SH-SY5Y (cell line): Measurements from ENCODE around the gene CLASP1.

Source experiments
- GATA2 ChIP-seq: IDR thresholded peaks from 2 replicates; pipeline ENCODE4 v1.6.1; 2011; ENCODE audit warnings: mild to moderate bottlenecking, low read depth, low read length
- GATA3 ChIP-seq: IDR thresholded peaks from 2 replicates; pipeline ENCODE4 v1.6.1; 2011; ENCODE audit warnings: low read depth, mild to moderate bottlenecking, low read length, moderate library complexity

Gene CLASP1

DNA sequence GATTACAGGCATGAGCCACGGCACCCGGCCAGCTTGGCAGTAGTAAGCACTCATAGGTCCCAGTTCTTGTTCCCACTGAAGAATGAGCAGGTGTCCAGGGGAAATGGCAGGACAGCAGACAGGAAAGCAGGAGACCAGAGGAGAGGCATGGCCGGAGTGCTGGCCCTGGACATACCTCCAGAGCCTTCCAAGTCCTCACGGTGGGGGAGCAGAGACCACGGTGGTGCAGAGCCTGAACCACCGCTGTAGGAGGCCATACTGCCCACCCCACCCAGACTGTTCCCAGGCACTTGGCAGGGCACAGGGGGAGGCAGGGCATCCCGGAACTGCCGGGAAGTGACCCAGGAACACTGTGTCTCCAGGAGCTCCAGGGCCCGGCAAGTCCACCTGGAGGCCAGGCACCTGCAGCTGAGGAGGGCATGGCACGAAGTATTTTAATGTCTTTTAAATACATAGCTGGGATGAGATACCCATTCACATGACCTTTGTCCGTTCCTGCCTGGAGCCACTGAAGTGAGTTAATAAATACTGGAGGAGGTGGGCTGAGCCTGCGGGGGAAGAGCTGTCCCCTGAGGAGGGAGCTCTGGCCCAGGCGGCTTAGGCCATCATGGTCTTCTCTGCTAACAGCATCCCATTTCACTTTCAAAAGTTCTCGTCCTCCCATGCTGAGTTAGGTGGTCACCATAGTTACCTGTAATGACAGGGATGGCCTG lies 314.5 kb downstream of the CLASP1 start:
- no peak for TF ChIP-seq GATA2
- TF ChIP-seq GATA3: no peak

DNA sequence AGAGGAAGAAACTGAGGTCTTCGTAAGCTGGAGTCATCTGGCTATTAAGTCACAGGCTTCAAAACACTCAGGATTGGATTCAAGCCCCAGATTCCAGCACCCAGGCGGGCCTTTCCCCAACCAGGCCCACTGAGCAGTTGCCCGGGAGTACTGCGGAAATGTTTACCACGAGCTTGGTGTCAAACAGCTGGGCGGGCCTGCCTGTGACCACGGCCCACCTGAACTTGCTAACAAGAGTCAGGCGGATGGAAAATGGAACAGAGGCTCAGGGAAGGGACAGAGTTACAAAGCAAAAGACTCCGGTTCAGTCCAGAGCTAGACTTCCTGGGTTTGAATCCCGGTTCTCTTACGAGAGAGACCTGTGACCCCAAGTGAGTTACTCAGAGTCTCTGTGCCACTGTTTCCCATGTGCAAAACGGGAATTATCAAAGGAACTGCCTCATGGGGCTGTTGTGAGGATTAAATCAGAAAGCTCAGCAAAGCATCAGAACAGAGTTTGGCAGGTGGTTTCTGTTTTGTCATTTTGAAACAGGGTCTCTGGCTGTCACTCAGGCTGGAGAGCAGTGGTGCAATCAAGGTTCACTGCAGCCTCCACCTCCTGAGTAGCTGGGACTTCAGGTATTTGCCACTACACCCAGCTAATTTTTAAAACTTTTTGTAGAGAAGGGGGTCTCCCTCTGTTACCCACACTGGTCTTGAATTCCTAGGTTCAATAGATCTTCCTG lies 315.3 kb downstream of the CLASP1 start:
- no peak for TF ChIP-seq GATA2
- no peak for TF ChIP-seq GATA3

DNA sequence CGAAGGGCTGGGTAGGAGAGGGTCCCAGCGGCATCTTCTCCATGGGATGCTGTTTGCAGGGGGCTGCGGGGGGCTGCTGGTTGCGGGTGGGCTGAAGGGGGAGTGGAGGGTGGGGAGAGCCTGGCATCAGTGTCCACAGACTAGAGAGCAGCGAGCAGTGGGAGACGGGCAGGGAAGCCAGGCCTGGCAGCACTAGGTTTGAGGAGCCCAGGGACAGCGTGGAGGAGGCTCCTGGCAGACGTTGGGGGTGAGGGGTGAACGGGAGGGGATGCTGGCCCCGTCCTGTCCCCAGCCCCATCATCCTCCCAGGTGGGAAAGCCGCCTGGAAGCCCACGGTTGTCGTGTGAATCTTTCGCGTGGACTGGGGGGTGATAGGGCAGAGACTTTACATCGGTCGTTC lies 316.0 kb downstream of the CLASP1 start:
- TF ChIP-seq GATA2: no peak
- no peak for TF ChIP-seq GATA3

DNA sequence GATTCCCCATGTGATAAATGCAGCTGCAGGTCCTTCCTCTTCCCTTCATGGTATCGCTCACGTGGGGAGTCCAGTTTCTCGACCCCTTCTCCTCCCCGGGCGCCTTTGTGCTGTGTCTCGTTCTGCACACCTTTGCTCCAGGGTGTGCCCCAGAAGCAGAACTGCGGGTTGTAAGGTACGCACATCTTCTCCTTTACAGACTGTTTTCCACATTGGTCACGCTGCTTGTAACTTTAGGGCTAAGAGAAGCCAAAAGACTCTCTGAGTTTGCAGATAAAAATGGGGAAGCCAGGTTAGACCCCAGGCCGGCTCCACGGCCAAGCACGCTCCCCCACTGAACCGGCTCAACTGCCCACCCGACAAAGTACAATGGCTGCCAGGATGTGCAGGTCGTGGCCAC lies 318.3 kb downstream of the CLASP1 start:
- no peak for TF ChIP-seq GATA3
- TF ChIP-seq GATA2: no peak

DNA sequence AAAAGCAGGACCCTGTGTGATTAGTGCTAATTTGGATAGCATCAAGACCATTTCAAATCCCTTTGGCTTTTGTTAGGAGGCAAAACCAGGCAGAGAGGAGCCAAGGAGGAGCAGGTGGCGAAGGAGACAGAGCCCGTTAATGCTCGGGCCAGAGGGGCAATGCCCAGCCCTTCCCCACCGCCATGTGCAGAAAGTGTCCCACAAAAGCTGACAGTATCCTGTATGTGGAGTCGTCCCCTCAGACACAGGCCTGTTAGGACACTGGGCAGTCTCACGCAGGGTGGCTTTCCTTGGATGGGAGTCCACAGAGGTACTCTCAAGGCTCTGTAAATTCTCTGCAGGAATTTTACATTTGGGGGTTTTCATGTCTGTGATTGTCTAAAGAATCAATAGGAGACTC lies 319.5 kb downstream of the CLASP1 start:
- TF ChIP-seq GATA3 (no peak), GATA2 (no peak)

DNA sequence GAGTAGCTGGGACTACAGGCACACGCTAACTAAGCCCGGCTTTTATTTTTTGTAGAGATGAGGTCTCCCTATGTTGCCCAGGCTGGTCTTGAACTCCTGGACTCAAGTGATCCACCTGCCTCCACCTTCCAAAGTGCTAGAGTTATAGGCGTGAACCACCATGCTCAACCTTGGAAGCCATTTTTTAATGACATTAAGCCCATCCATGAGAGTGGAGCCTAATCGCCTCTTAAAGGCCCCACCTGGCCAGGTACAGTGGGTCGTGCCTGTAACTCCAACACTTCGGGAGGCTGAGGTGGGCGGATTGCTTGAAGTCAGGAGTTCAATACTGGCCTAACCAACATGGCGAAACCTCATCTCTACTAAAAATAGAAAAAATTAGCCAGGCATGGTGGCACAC lies 322.6 kb downstream of the CLASP1 start:
- TF ChIP-seq GATA2 (no peak), GATA3 (no peak)

DNA sequence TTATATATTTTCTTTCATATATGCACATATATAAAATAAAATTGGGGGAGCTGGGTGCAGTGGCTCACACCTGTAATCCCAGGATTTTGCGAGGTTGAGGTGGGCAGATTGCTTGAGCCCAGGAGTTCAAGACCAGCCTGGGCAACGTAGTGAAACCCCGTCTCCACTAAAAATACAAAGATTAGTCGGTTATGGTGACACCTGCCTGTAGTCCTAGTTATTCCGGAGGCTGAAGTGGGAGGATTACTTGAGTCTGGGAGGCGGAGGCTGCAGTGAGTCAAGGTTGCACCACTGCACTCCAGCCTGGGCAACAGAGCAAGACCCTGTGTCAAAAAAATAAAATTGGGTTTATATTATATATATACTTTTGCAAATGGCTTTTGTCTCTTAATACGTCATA lies 324.7 kb downstream of the CLASP1 start:
- TF ChIP-seq GATA2: no peak
- no peak for TF ChIP-seq GATA3

DNA sequence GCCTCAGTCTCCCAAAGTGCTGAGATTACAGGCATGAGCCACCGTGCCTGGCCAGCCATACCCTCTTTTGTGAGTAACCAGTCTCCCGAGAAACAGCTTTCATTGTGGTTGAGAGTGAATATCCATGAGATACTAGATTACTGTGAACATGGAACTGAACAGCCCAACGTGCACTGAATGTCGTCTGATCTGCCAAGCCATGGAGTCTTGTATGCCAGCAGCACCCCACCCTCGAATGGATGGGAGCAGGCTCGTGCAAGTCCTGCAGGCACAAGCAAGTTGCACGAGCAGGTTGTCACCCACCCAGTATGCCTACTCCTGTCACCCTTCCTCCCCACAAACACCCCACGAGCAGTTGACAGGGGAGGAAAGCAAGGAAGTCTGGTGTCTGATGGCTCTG lies 327.8 kb downstream of the CLASP1 start:
- no peak for TF ChIP-seq GATA3
- TF ChIP-seq GATA2: no peak

DNA sequence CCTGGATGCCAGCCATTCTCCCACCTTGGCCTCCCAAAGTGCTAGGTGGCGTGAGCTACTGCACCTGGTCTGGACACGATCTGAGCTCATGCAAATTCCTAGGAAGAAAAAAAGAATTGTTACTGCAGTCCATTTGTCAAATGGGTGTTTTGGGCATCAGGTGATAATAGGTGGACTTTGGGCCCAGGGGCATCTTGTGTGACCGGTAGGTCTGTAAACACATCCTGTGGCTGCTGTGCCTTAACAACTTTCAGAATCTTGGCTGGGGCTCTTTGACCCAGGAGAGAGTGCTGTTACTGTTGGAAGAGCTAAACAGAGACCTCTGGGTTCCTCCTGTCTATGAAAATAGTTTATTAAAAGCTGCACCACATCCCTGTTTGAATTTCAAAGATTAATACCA lies 329.3 kb downstream of the CLASP1 start:
- TF ChIP-seq GATA3 (no peak), GATA2 (no peak)

DNA sequence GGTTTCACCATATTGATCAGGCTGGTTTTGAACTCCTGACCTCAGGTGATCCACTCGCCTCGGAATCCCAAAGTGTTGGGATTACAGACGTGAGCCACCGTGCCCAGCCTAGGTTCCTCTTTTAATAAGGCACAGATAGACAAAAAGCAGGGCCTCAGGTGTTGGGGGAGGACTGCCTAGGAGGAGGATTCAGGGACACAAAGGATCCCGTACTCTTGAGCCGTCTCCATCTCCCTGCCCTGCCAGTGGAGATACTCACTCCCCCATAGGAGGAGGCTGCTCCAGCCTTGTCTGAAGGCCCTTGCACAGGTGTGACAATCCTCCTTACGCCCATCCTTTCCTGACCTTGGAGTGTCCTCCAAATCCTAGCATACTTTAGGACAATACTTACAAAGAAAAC lies 332.3 kb downstream of the CLASP1 start:
- TF ChIP-seq GATA3: no peak
- no peak for TF ChIP-seq GATA2

DNA sequence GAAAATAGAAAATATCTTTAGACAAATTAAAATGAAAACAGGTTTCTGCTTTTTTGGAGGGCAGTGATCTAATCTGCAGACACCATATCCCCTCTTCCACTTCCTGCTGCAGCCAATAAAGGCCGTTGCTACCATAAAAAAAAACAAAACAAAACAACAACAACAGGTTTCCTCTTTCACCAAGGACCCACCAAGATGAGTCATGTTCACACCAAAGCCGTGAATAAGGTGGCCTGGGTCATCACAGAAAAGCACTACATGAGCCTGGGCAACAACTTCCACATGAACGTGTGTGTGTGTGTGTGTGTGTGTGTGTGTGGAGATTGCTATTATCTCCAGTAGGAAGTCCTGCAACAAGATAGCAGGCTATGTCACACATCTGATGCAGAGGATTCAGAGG lies 339.5 kb downstream of the CLASP1 start:
- no peak for TF ChIP-seq GATA3
- TF ChIP-seq GATA2: no peak

DNA sequence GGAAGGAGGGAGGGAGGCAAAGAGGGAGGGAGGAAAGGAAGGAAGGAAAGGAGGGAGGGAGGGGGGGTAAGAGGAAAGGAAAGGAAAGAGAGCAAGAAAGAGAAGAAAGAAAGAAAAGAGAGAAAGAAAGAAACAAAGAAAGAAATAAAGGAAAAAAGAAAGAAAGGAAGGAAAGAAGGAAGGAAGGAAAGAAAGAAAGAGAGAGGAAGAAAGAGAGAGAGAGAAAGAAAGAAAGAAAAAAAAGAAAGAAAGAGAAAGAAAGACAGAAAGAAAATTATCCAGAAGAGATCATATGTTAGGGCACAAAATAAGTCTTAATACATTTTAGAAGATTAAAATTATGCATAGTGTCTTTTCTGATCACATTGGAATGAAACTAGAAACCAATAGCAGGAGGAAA lies 339.9 kb downstream of the CLASP1 start:
- no peak for TF ChIP-seq GATA3
- TF ChIP-seq GATA2: no peak

DNA sequence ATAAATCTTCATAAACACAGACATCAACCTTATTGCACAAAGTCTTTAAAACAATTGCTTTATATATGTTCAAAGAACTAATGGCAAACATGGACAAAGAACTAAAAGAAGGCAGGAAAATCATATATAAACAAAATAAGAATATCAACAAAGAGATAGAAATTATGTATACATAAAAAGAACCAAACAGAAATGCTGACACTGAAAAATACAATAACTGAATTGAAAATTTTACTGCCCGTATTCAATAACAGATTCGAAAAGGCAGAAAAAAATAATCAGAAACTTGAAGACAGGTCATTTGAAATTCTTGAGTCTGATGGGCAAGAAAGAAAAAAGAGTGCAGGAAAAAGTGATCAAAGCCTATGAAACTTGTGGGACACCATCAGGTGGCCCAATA lies 342.2 kb downstream of the CLASP1 start:
- TF ChIP-seq GATA2: no peak

DNA sequence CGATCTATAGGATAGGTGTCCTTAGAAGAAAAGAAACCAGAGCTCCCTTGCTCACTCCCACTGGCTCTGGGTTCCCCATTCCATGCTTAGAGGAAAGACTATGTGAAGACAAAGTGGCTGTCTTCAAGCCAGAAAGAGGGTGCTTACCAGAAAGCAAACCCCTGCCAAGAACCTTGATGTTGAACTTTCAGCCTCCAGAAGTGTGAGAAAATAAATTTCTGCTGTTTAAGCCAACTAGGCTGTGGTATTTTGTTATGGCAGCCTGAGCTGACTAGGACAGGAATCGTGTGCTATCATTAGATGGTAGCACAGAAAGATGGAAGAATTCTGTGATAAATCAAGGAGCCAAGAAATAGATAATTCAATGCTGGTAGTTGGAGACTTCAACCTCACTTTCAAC lies 344.3 kb downstream of the CLASP1 start:
- TF ChIP-seq GATA3: no peak
- TF ChIP-seq GATA2: no peak

DNA sequence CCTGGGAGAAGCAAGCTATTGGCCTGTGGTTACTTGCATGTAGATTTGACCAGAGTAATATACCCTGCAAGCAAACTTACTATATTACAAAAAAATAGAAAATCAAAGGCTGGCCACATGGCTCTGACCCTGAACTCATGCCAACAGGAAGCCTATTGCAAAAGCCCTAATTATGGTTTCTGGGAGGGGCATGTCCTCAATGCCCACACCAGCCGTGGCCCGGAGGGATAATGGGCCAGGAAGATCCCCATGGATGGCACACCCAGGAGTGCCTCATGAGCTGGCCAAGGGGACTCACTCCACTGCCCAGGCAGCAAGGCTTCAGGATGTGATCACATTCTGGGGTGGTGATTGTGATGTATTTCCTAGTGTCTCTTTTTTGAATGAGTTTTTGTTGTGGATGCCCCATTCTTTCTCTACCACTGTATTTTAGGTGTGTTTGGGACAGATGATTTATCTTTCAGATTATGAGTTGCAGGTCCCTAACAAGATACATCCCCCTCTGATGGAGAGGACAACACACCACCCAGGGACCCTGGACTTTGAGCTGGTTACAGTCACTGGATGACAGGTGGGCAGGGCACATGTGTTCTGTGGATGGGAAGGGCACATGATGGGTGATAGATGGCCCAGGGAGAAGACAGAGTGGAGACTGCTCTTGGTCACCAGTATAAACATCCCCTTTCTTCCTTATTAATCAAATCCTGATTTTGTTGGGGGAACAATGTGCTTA lies 345.6 kb downstream of the CLASP1 start:
- no peak for TF ChIP-seq GATA3
- TF ChIP-seq GATA2: no peak

DNA sequence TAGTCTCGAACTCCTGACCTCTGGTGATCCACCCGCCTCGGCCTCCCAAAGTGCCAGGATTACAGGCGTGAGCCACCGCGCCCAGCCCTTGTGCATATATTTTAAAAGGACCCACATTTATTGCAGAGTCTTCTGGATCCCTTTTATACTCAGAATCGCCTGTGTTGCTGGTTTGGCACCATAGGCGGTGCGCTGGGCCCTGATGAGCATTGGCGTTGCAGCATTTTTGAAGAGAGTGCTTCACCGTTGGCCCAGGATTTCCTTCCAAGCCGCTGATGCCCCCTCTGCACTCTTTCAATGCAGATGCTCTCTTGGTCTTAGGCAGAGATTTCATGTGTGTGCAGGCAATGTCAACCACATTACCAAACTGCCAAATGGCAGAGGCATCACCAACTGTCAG lies 350.8 kb downstream of the CLASP1 start:
- TF ChIP-seq GATA2 (no peak), GATA3 (no peak)
